Inflammatory macrophage (primary cell): ENCODE data around the gene GCNT2.
"Not testable (repeated sequence)": the region's sequence is repeated elsewhere in the genome, so short reads cannot be mapped to it uniquely, and the experiment has no call there.

Experiments used
- DNase-seq, 2 donors: peaks; one replicate each; pipeline ENCODE4 v3.0.0-alpha.2; 2020 to 2022

The GCNT2 gene

GRCh38 chr6:10581402-10581801, 60.3 kb downstream of the GCNT2 start:
- not testable (repeated sequence) for DNase-seq

GRCh38 chr6:10582774-10583508, 61.8 kb downstream of the GCNT2 start:
- DNase-seq = no peak

GRCh38 chr6:10583509-10583901, 62.4 kb downstream of the GCNT2 start:
- DNase-seq = peak; percentile 24 to 27

GRCh38 chr6:10584607-10585006, 63.5 kb downstream of the GCNT2 start:
- DNase-seq = no peak

- DNase-seq = no peak
Observed at GRCh38 chr6:10585209-10585845, 64.2 kb downstream of the GCNT2 start.

- no peak for DNase-seq
Observed at GRCh38 chr6:10586302-10586701, 65.2 kb downstream of the GCNT2 start.

- no peak for DNase-seq
Observed at GRCh38 chr6:10587656-10588406, 66.7 kb downstream of the GCNT2 start.

- DNase-seq = no peak
Observed at GRCh38 chr6:10588562-10589428, 67.6 kb downstream of the GCNT2 start.

GRCh38 chr6:10589429-10589727, 68.2 kb downstream of the GCNT2 start:
- no peak for DNase-seq

GRCh38 chr6:10589983-10590382, 68.8 kb downstream of the GCNT2 start:
- DNase-seq = no peak

GRCh38 chr6:10591422-10592160, 70.4 kb downstream of the GCNT2 start:
- no peak for DNase-seq

- peak; percentile 90 to 97 for DNase-seq
Observed at GRCh38 chr6:10595731-10596664, 74.8 kb downstream of the GCNT2 start.

GRCh38 chr6:10597499-10598001, 76.4 kb downstream of the GCNT2 start:
- DNase-seq = no peak

GRCh38 chr6:10598084-10598960, 77.2 kb downstream of the GCNT2 start:
- DNase-seq = peak; percentile 72 to 77

GRCh38 chr6:10599046-10599445, 77.9 kb downstream of the GCNT2 start:
- DNase-seq = no peak

- peak; percentile 59 to 74 for DNase-seq
Observed at GRCh38 chr6:10600681-10601080, 79.5 kb downstream of the GCNT2 start.

GRCh38 chr6:10603219-10603618, 82.1 kb downstream of the GCNT2 start:
- peak; percentile 86 to 93 for DNase-seq

GRCh38 chr6:10609038-10609437, 87.9 kb downstream of the GCNT2 start:
- DNase-seq = no peak

- DNase-seq = no peak
Observed at GRCh38 chr6:10610289-10610688, 89.1 kb downstream of the GCNT2 start.

GRCh38 chr6:10612161-10612560, 91.0 kb downstream of the GCNT2 start:
- DNase-seq = no peak
